SK-N-DZ (cell line): Measurements from ENCODE around the gene XXYLT1.

Experiments
- DNase-seq: peaks from one replicate; pipeline ENCODE4 v3.0.0-alpha.2; 2015; ENCODE audit warnings: low spot score

XXYLT1 gene

GRCh38 chr3:195251336-195252065, 19.5 kb downstream of the XXYLT1 start:
- no peak for DNase-seq

GRCh38 chr3:195250473-195251251, 20.3 kb downstream of the XXYLT1 start:
- DNase-seq = no peak

GRCh38 chr3:195249858-195250464, 21.0 kb downstream of the XXYLT1 start:
- no peak for DNase-seq

GRCh38 chr3:195249057-195249770, 21.7 kb downstream of the XXYLT1 start:
- DNase-seq = no peak

GRCh38 chr3:195248281-195248680, 22.7 kb downstream of the XXYLT1 start:
- no peak for DNase-seq

- DNase-seq = no peak
Observed at GRCh38 chr3:195247863-195248189, 23.1 kb downstream of the XXYLT1 start.

- DNase-seq = no peak
Observed at GRCh38 chr3:195247086-195247862, 23.7 kb downstream of the XXYLT1 start.

- DNase-seq = peak; percentile 66
Observed at GRCh38 chr3:195246581-195246995, 24.4 kb downstream of the XXYLT1 start.

- no peak for DNase-seq
Observed at GRCh38 chr3:195245531-195245951, 25.4 kb downstream of the XXYLT1 start.

- DNase-seq = no peak
Observed at GRCh38 chr3:195241592-195242355, 29.2 kb downstream of the XXYLT1 start.

GRCh38 chr3:195240939-195241338, 30.0 kb downstream of the XXYLT1 start:
- DNase-seq = no peak

- DNase-seq = no peak
Observed at GRCh38 chr3:195240171-195240701, 30.7 kb downstream of the XXYLT1 start.

- DNase-seq = no peak
Observed at GRCh38 chr3:195239121-195239520, 31.8 kb downstream of the XXYLT1 start.

- no peak for DNase-seq
Observed at GRCh38 chr3:195238586-195239118, 32.3 kb downstream of the XXYLT1 start.

- no peak for DNase-seq
Observed at GRCh38 chr3:195238081-195238571, 32.8 kb downstream of the XXYLT1 start.

GRCh38 chr3:195236801-195237570, 34.0 kb downstream of the XXYLT1 start:
- no peak for DNase-seq

GRCh38 chr3:195236076-195236798, 34.7 kb downstream of the XXYLT1 start:
- DNase-seq = no peak

GRCh38 chr3:195230244-195230643, 40.7 kb downstream of the XXYLT1 start:
- no peak for DNase-seq
